22Rv1 (cell line): Measurements from ENCODE around the gene ROS1.

Source experiments
- CTCF ChIP-seq: fragments of 450-650 bp; IDR thresholded peaks from 2 replicates; pipeline ENCODE4 v1.5.1; 2017; ENCODE audit warnings: mild to moderate bottlenecking
- ZFX ChIP-seq: fragments of 450-650 bp; IDR thresholded peaks from 2 replicates; pipeline ENCODE4 v1.6.1; 2017; ENCODE audit warnings: antibody characterized with exemption, borderline replicate concordance

GRCh38 chr6:117451671-117452070 lies 25.9 kb upstream of the ROS1 start:
- TF ChIP-seq CTCF (no peak), ZFX (no peak)
